Gastroesophageal sphincter (tissue), 3 donors: ENCODE results near the gene KCTD1.

Experiments used
- CTCF ChIP-seq, 4 experiments: fragments of 200-600 bp in 2 of 4; fragments of 450-650 bp in 2 of 4; sonication (generic) in 1 of 4; IDR thresholded peaks; one replicate each; pipeline ENCODE4 v1.5.1; 2017 to 2019; ENCODE audit warnings: antibody characterized with exemption in 4 of 4, mild to moderate bottlenecking in 2 of 4, moderate library complexity in 2 of 4
- POLR2A ChIP-seq, 2 donors: fragments of 450-650 bp; IDR thresholded peaks; one replicate each; pipeline ENCODE4 v1.6.1; 2017; ENCODE audit warnings: antibody characterized with exemption in 2 of 2, mild to moderate bottlenecking in 2 of 2, moderate library complexity in 1 of 2
- POLR2AphosphoS5 ChIP-seq: sonication (generic); formaldehyde crosslinking; IDR thresholded peaks from one replicate; pipeline ENCODE4 v1.6.1; 2017; ENCODE audit warnings: antibody characterized with exemption

DNA sequence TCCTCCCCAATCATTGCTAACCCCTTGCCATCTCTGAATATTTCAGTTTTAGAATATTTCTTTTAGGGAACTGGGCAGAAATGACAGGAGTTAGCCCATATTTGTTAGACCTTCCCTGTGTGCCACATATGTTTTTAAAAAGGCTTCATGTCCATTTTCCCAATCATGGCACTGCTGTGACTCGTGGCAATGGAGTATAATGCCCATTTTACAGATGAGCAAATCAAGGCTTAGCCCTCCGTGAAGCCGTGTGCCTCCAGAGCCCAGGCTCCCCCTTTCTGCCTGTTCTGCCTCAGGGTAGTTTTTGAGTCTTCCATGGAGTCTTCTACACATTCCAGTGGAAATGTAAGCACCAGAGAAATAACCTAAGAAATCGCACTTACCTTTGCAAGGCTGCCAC lies 130.1 kb downstream of the KCTD1 start:
- TF ChIP-seq CTCF (IDR thresholded peaks at IDR 0.05) (no peak), POLR2A (IDR thresholded peaks at IDR 0.05) (no peak), POLR2AphosphoS5 (no peak)
